Measurements from ENCODE around the gene ARHGAP33.
"Not testable (repeated sequence)": the region's sequence is repeated elsewhere in the genome, so short reads cannot be mapped to it uniquely, and the experiment has no call there.

The ARHGAP33 gene

DNA sequence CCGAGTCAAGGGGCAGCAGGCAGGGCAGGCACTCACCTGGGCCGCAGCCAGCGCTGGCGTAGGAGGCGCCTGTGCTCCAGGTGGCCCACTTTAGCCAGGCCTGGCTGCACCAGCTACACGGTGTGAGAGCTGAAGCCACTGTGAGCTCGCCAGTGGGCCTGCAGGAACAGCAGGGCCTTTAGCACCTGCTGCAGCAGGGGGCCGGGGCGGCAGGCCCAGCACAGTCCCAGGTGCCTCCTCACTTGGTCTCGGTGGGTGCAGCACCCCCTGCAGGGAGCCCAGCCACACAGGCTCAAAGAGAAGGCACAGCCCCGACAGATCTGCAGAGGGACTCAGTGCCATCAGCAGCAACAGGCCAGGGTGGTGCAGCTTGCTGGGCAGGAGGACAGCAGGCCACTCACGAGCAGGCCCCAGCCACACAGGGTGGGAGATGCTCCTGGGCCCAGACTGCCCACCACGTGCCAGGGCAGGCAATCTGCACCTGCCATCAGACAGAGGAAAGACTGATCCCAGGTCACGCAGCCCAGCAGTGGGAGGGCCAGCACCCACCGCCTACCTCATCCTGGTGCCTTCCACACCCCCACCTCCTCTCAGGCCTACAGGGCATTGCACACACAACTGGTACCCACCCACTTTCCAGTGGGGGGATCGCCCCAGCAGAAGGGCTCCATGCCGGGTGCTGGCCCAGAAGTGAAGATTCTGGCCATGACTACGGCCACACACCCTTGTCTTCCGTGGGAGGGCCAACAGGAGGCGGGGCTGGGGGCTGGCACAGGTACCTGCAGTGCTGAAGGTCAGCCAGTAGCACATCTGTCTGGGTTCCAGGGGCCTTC, 15.8 kb downstream of the ARHGAP33 start:
- H3K4me3 ChIP-seq (ENCODE audit: low read length), result no peak overlapping the region
- 78% methylated on average over 20 of the region's 20 CpGs for WGBS
- no peaks in the 10 kb centered on the region for H3K9me3 ChIP-seq (ENCODE audit: insufficient read depth, low read depth, low read length)
- H3K4me1 ChIP-seq (ENCODE audit: insufficient read depth, low read length), result no peaks in the 10 kb centered on the region
- no peak overlapping the region for H3K27ac ChIP-seq (ENCODE audit: low read depth, low read length)
- H3K36me3 ChIP-seq (ENCODE audit: insufficient read depth, low read length), result no peaks in the 10 kb centered on the region
- peaks cover 9% of the 10 kb centered on the region for H3K27me3 ChIP-seq (ENCODE audit: insufficient read depth, low read length)
- H3K9ac ChIP-seq (ENCODE audit: low read depth, low read length), result no peak overlapping the region

DNA sequence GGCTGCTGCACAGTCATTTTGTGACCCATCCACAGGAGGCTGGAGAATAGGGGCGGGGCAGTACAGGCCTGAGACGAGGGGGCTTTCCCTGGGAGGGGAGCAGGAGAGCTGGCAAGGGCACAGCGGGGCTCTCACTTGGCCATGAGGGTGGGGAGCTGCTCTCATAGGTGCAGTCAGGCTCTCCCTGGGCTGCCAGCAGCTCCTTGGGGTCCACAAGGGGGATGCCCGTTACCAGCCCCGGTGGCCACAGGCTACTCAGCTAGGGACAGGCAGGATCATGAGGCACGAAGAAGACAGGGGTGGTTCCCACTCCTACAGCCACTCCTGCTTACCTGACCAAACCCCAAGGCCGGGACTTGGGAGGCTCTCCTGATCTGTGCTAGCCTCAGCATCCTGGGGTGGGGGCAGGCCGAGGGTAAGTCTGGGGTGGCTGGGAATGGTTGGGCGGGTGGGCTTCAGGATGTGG, 16.5 kb downstream of the ARHGAP33 start:
- 91% methylated on average over 9 of the region's 9 CpGs for WGBS
- peaks cover under 1% of the 10 kb centered on the region; the same call in 1 of the 2 replicates for H3K4me1 ChIP-seq (ENCODE audit: insufficient read depth, low read length)
- no peaks in the 10 kb centered on the region for H3K36me3 ChIP-seq (ENCODE audit: insufficient read depth, low read length)
- no peak overlapping the region for H3K4me3 ChIP-seq (ENCODE audit: low read length)
- no peak overlapping the region for H3K9ac ChIP-seq (ENCODE audit: low read depth, low read length)
- H3K27ac ChIP-seq (ENCODE audit: low read depth, low read length), result no peak overlapping the region
- H3K9me3 ChIP-seq (ENCODE audit: insufficient read depth, low read depth, low read length), result no peaks in the 10 kb centered on the region
- peaks cover 16% of the 10 kb centered on the region for H3K27me3 ChIP-seq (ENCODE audit: insufficient read depth, low read length)

- no peak overlapping the region for H3K4me3 ChIP-seq (ENCODE audit: low read length)
- WGBS, result 85% methylated on average over 15 of the region's 15 CpGs
- H3K27me3 ChIP-seq (ENCODE audit: insufficient read depth, low read length), result peaks cover 20% of the 10 kb centered on the region
- no peak overlapping the region for H3K9ac ChIP-seq (ENCODE audit: low read depth, low read length)
- H3K4me1 ChIP-seq (ENCODE audit: insufficient read depth, low read length), result peaks cover 5% of the 10 kb centered on the region; the same call in 1 of the 2 replicates
- H3K9me3 ChIP-seq (ENCODE audit: insufficient read depth, low read depth, low read length), result no peaks in the 10 kb centered on the region
- H3K27ac ChIP-seq (ENCODE audit: low read depth, low read length), result no peak overlapping the region
- H3K36me3 ChIP-seq (ENCODE audit: insufficient read depth, low read length), result no peaks in the 10 kb centered on the region
These were observed 16.9 kb downstream of the ARHGAP33 start for GRCh38 chr19:35792312-35792711.

GRCh38 chr19:35792888-35793287, 17.5 kb downstream of the ARHGAP33 start:
- no peak overlapping the region for H3K27ac ChIP-seq (ENCODE audit: low read depth, low read length)
- H3K9me3 ChIP-seq (ENCODE audit: insufficient read depth, low read depth, low read length), result no peaks in the 10 kb centered on the region
- H3K9ac ChIP-seq (ENCODE audit: low read depth, low read length), result no peak overlapping the region
- no peak overlapping the region for H3K4me3 ChIP-seq (ENCODE audit: low read length)
- WGBS, result 93% methylated on average over 8 of the region's 8 CpGs
- no peaks in the 10 kb centered on the region for H3K36me3 ChIP-seq (ENCODE audit: insufficient read depth, low read length)
- H3K27me3 ChIP-seq (ENCODE audit: insufficient read depth, low read length), result peaks cover 26% of the 10 kb centered on the region
- H3K4me1 ChIP-seq (ENCODE audit: insufficient read depth, low read length), result peaks cover 5% of the 10 kb centered on the region; the same call in 1 of the 2 replicates

DNA sequence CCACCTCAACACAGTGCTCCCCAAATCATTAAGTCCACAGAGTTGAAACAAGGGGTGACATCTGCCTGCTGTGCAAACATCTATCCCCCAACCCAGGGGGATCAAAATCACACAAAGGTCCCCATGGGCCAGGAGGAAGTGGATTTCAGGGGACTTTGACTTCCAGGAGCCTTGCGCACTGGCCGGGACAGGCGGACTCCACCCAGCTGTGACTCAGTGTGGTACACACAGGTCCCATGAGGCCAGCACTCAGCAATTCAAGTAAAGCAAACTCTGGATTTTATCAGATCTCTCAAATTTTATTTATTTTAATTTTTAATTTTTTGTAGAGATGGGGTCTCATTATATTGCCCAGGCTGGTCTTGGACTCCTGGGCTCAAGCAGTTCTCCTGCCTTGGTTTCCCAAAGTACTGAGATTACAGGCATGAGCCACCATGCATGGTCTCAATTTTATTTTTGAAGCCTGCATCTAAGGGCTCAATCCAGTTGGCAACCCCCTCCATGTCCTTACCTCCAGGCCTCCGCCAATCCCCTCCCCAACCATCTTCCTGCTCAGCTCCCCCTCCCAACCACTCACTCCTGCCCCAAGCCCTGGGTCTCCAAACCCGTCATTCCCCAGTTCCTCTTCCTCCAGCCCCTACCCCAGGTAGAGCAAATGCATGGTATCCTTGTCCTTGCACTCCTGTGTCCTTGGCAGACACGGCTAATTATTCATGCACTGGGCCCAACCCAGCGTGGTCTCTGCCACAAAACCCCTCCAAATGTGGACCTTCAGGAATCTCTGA, 18.2 kb downstream of the ARHGAP33 start:
- Histone ChIP-seq H3K9me3 (ENCODE audit: insufficient read depth, low read depth, low read length) (no peaks in the 10 kb centered on the region), H3K9ac (ENCODE audit: low read depth, low read length) (no peak overlapping the region), H3K27me3 (ENCODE audit: insufficient read depth, low read length) (peaks cover 30% of the 10 kb centered on the region), H3K4me3 (ENCODE audit: low read length) (no peak overlapping the region), H3K4me1 (ENCODE audit: insufficient read depth, low read length) (peaks cover 5% of the 10 kb centered on the region; the same call in 1 of the 2 replicates), H3K36me3 (ENCODE audit: insufficient read depth, low read length) (no peaks in the 10 kb centered on the region), H3K27ac (ENCODE audit: low read depth, low read length) (no peak overlapping the region)
- WGBS, result 86% methylated on average over 7 of the region's 7 CpGs

DNA sequence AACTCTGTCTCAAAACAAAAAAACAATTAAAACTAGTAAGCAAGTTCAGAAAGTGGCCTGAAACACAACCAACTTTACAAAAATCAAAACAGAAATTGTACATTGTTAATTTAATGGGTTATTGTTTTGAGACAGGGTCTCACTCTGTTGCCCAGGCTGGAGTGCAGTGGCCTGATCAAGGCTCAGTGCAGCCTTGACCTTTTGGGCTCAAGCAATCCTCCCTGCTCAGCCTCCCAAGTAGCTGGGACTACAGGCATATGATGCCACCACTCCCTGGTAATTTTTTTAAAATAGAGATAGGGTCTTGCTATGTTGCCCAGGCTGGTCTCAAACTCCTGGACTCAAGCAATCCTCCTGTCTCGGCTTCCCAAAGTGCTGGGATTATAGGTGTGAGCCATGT, 20.2 kb downstream of the ARHGAP33 start:
- H3K27me3 ChIP-seq (ENCODE audit: insufficient read depth, low read length), result peaks cover 30% of the 10 kb centered on the region
- H3K9ac ChIP-seq (ENCODE audit: low read depth, low read length); H3K36me3 ChIP-seq (ENCODE audit: insufficient read depth, low read length); H3K9me3 ChIP-seq (ENCODE audit: insufficient read depth, low read depth, low read length); H3K4me1 ChIP-seq (ENCODE audit: insufficient read depth, low read length); H3K4me3 ChIP-seq (ENCODE audit: low read length); H3K27ac ChIP-seq (ENCODE audit: low read depth, low read length): not testable (repeated sequence)
- 100% methylated on average over 1 of the region's 1 CpG for WGBS

DNA sequence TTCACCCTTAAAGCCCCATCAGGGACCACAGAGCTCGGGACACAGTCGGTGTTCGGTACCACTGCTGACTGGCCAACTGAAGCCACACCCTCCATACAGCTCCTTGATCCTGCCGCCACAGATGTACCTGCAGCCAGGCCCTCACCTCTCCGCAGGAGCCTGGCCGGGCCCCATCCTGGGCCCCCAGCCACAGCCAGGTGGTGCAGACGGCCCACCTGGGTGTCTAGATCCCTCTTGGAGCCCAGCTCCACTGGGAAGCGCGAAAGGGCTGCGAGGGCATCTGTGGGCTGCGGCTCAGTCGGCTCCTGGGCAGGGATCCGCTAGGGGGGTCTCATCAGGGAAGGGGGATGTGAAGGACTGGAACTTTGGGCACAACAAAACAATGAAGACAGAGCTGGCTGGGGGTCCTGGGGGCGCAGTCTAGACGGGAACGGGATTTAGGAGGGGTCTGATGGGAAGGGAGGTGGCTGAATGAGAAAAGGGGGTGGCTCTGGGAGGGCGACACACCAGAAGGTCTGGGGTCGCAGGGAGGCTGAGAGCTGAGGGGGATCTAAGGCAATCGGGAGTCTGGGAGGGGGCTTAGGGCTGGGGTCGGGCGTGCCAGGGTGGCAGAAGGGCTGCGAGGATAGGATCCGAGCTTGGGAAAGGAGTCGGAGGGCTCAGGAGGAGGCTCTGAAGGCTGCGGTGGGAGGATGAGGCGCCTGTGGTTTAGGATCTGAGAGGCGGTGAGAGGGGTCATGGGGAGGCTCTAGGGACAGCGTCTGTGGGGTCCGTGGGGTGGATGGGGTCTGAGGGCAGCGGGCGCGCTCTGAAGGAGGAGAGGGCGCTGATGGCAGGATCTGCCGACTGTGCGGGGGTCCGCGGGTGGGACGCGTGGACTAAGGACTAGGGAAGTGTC, 21.5 kb downstream of the ARHGAP33 start:
- peaks cover 30% of the 10 kb centered on the region for H3K27me3 ChIP-seq (ENCODE audit: insufficient read depth, low read length)
- no peaks in the 10 kb centered on the region for H3K9me3 ChIP-seq (ENCODE audit: insufficient read depth, low read depth, low read length)
- H3K4me3 ChIP-seq (ENCODE audit: low read length), result peak overlapping the region; percentile 37
- no peak overlapping the region for H3K27ac ChIP-seq (ENCODE audit: low read depth, low read length)
- no peaks in the 10 kb centered on the region for H3K36me3 ChIP-seq (ENCODE audit: insufficient read depth, low read length)
- WGBS, result 34% methylated on average over 39 of the region's 39 CpGs
- no peak overlapping the region for H3K9ac ChIP-seq (ENCODE audit: low read depth, low read length)
- H3K4me1 ChIP-seq (ENCODE audit: insufficient read depth, low read length), result peaks cover 5% of the 10 kb centered on the region; the same call in 1 of the 2 replicates

GRCh38 chr19:35797663-35798062, 22.3 kb downstream of the ARHGAP33 start:
- peak overlapping the region; percentile 33 for H3K4me3 ChIP-seq (ENCODE audit: low read length)

DNA sequence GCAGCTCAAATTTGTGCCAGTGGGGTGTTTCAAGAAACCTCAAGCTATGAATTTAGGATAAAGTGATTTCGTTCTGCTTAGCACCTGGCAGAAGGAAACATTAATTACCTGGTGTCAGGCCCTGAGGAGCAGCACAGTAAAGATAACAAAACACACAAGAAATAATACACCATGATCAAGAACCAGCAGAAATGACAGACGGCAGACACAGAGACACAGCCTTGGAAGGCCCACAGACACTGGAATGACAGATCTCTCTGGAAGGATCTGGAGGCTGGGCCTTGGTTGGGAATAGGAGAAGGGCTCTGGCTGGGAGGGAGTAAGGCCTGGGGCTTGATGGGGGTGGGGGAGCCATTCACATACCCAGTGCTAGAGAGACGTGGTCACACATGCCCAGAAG, 26.5 kb downstream of the ARHGAP33 start:
- H3K27me3 ChIP-seq (ENCODE audit: insufficient read depth, low read length), result peaks cover 15% of the 10 kb centered on the region
- H3K9ac ChIP-seq (ENCODE audit: low read depth, low read length), result no peak overlapping the region
- no peaks in the 10 kb centered on the region for H3K36me3 ChIP-seq (ENCODE audit: insufficient read depth, low read length)
- peaks cover 4% of the 10 kb centered on the region; the same call in 1 of the 2 replicates for H3K4me1 ChIP-seq (ENCODE audit: insufficient read depth, low read length)
- no peak overlapping the region for H3K4me3 ChIP-seq (ENCODE audit: low read length)
- H3K9me3 ChIP-seq (ENCODE audit: insufficient read depth, low read depth, low read length), result no peaks in the 10 kb centered on the region
- 74% methylated on average over 3 of the region's 3 CpGs for WGBS
- H3K27ac ChIP-seq (ENCODE audit: low read depth, low read length), result no peak overlapping the region

More at GRCh38 chr19:35797663-35798062, 22.3 kb downstream of the ARHGAP33 start:
- H3K4me1 ChIP-seq (ENCODE audit: insufficient read depth, low read length), result peaks cover 5% of the 10 kb centered on the region; the same call in 1 of the 2 replicates
- 32% methylated on average over 15 of the region's 15 CpGs for WGBS
- H3K27ac ChIP-seq (ENCODE audit: low read depth, low read length), result no peak overlapping the region
- H3K9ac ChIP-seq (ENCODE audit: low read depth, low read length), result no peak overlapping the region
- H3K36me3 ChIP-seq (ENCODE audit: insufficient read depth, low read length), result no peaks in the 10 kb centered on the region
- peaks cover 30% of the 10 kb centered on the region for H3K27me3 ChIP-seq (ENCODE audit: insufficient read depth, low read length)
- no peaks in the 10 kb centered on the region for H3K9me3 ChIP-seq (ENCODE audit: insufficient read depth, low read depth, low read length)

DNA sequence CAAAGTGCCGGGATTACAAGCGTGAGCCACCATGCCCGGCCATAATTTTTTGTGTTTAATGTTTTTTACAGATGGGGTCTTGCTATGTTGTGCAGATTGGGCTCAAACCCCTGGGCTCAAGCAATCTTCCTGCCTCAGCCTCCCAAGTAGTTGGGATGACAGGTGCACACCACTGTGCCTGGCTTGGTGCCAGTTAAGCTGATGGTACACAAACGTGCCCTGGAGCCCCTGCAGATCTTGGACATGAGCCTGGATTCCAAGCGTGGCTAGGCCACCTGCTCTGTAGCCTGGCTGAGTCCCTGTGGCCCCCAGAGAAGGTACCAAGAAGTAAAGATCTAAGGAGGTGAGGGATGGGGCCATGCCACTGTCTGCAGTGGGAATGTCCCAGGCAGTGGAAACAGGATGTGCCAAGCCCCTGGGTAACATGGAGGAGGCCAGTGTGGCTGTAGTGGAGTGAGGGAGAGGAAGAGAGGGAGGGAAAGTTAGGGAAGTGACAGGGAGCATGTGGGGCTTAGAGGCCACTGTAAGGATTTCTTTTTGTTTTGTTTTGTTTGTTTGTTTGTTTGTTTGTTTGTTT, 30.2 kb downstream of the ARHGAP33 start:
- Histone ChIP-seq H3K27ac (ENCODE audit: low read depth, low read length) (no peak overlapping the region), H3K4me3 (ENCODE audit: low read length) (no peak overlapping the region), H3K4me1 (ENCODE audit: insufficient read depth, low read length) (no peaks in the 10 kb centered on the region), H3K27me3 (ENCODE audit: insufficient read depth, low read length) (no peaks in the 10 kb centered on the region), H3K9me3 (ENCODE audit: insufficient read depth, low read depth, low read length) (no peaks in the 10 kb centered on the region), H3K36me3 (ENCODE audit: insufficient read depth, low read length) (no peaks in the 10 kb centered on the region), H3K9ac (ENCODE audit: low read depth, low read length) (no peak overlapping the region)
- 87% methylated on average over 5 of the region's 5 CpGs for WGBS
